CD1c-positive myeloid dendritic cell (primary cell): ENCODE measurements around the gene RIT2.

ENCODE experiments used
- DNase-seq: peaks from one replicate; pipeline ENCODE4 v3.0.0-alpha.2; 2016; ENCODE audit errors: extremely low spot score

The RIT2 gene

DNA sequence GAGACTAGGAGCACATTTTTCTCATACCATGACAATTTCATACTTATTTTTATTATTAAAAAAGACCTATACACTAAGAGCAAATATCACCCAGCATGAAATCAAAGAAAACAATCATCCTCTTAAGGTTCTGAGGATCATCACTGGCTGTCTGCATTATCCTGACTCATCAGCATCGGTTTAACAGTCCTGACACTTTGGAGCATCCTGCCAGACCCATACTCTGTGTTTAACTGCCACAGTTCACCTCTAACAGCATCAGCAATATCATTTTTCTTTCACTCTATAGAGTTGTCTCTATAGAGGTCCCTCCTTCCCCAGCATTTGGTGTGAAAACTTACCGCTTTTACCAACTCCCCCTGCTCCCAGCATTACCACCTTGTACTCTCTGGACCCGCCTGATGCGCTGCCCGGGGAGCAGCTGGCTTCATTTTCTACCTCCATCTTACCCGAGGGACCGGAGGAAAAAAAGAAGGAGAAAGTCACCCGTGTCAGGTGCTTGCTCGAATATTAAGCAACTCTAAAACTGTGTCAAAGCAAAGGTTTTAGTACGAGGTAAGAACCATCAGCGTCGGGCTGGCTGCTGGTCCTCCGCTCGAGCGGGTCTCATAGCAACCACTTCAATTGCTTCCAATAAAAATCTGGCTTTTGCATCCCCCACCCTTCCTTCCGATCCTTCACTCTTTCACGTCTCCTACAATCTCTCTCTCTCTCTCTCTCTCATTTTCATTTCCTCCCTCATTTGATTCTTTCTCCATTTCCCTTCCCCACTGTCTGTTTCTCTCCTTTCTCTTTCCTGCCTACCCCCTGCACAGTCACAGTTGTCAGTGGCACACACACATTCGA lies at the start of gene RIT2:
RIT2 (minus strand) TSS at position 610 of the 846 bp plus-strand sequence.
- DNase-seq, result no peak

- DNase-seq, result no peak
Measured at GRCh38 chr18:43161528-43161927, 46.0 kb upstream of the RIT2 start.

DNA sequence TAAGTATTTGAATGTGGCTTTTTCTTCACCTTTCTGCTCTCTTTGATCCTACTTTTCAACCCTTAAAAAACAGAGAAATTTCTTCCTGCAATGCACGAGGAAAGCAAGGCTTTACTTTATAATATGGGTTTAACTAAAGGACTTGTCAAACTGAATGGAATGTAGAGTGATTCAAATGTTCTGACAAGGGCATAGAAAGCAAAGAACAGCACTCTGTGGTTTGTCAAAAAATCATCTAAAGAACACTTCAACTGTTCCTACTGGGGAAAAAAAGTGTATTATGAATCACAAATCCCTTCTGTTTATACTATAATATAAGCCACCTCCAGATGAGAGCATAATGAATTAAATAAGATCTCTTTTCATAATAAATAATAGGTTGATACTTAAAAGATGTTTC lies 45.0 kb upstream of the RIT2 start:
- DNase-seq, result no peak

- DNase-seq, result no peak
Measured at GRCh38 chr18:43159926-43160325, 44.4 kb upstream of the RIT2 start.

- DNase-seq, result no peak
Measured at GRCh38 chr18:43159086-43159770, 43.7 kb upstream of the RIT2 start.

GRCh38 chr18:43158381-43158780 lies 42.9 kb upstream of the RIT2 start:
- DNase-seq, result no peak

DNA sequence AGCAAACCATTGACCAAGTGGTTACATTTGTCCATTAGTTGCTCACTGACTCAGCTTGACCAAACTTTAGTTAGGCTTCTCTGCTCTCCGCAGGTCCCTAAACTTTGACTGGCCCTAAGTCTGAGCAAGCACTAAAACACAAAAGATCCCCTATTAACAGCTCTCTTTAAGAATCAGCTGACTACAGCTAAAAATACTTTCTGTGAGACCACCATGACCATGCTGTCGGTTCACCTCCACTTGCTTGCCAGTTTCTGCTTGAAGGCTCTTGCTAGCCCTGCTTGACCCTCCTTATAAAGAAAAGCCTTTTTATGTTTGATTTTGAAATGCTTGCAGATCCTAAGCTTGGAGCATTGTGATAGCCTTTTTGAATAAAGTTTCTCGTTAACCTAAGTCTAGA lies 40.4 kb upstream of the RIT2 start:
- no peak for DNase-seq

DNA sequence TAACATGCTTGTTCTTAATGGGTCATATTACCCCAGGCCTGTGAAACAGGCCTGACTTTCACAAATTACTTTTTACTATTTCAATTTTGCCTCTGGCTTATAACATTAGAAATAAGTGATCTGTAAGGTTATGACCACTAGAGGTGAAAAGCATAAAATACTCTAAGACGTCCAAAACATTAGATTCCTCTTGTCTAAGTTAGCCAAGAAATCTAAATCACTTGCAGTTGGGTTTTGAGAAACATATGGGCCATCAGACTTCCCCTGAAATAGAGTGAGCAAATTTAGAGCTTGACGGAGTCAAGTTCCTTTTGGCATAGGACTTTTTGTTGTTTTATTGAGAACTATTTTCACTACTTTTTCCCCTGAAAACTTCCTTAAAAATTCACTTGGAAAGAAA lies 32.7 kb upstream of the RIT2 start:
- DNase-seq, result no peak

DNA sequence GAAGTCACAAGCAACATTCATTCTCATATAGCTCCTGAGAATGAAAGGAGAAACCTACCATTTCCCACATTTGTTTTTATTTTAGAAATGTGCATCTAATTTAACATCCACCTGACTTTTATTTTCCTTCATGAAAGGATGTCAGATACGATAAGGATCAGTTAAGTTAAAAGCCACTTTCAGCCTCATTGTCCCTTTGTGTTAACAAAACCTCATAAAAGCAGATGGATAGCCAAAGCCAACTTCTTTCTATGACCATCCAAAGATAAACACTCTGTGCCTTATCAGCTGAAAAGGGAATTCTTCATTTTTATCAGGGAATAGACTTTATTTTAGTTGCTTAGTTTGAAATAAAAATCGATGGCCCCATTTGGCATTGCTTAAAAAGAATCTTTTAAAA lies 25.7 kb upstream of the RIT2 start:
- no peak for DNase-seq

- no peak for DNase-seq
Measured at GRCh38 chr18:43139288-43139946, 23.9 kb upstream of the RIT2 start.

DNA sequence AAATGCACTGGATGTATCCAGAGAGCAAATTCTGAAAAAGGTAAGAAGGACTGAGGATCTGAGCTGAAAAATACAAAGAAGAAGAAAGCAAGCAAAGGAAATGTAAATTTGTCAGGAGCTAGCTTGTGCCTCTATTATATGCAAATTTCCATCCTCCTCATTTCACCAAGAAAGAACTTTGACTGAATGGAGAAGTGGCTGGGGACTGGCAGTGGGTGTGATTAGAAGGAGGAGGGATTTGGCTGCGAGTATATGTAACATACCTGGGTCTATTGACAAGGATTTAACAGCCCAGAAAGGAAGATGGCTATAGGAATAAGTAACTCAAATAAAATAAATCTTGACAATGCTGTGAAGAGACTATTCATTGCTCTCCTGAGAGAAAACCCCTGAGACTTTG lies 19.4 kb upstream of the RIT2 start:
- no peak for DNase-seq

DNA sequence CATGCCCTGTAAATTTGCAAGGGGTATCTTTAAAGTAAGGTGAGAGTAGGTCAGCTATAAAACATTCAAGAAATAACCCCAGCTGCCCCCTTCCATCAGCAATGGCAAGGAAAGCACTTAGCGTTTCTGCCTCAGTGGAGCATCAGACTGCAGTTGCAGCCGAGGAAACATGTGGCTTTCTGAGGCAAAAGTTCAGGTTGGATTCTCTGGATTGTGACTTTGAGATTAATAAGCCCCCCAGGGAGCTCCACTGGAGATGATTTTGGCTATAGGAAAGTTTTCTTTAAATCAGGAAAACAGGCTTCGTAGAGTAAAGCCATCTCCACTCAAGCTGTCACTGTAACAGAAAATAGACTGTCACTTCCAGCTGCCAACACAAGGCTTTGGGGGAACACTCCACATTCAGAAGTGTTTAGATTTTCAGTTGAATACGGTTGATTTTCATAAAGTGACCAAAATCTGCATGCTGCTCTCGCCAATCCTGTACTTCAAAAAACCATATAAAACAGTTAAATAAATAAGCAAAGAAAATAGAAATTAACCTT lies 15.3 kb upstream of the RIT2 start:
- no peak for DNase-seq

DNA sequence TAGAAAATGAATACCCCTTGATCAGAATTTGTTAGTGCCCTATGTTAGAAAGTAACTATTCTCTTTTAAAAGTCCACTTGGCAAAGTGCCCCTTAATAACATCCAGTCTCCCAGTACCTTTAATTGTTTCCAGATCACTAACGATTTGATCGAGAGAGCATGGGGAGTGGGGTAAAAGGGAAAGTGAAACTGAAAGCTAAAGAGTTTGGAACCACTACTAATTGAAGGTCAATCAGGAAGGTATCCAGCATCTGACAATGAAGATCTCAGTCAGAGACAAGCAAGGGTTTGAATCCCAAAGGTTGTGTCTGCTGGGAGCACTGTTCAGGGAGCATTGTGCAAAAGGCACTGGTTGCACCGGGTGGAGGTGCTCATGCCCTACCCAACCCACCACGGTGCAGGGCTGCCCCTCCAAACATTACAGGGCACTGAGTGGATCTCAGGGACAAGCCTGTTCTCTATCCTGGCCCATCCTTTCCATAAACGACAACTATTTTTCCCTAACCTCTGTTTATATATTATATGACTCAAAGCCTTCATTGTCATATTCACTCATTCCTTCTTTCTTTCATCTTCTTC lies 14.6 kb upstream of the RIT2 start:
- DNase-seq, result no peak

DNA sequence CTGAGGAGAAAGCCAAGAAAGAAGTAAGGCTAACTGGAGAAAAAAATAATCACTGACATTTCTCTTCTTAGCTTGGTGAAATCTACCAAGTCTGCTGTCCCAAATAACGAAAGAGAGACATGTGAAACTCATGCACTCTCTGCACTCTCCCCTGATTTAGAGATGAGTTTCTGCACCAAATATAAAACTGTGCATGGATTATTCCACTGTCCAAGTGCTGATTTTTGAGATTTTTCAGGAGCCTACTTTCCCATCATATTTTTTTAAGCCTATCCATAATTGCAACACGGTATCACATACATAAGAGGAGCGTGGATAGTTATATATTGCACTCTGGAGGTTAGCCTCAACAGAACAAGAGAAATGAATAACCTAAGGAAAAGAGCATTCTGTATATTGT lies 10.0 kb upstream of the RIT2 start:
- no peak for DNase-seq

GRCh38 chr18:43122955-43123354 lies 7.5 kb upstream of the RIT2 start:
- DNase-seq, result no peak

GRCh38 chr18:43116699-43117294 lies 1.3 kb upstream of the RIT2 start:
- no peak for DNase-seq

DNA sequence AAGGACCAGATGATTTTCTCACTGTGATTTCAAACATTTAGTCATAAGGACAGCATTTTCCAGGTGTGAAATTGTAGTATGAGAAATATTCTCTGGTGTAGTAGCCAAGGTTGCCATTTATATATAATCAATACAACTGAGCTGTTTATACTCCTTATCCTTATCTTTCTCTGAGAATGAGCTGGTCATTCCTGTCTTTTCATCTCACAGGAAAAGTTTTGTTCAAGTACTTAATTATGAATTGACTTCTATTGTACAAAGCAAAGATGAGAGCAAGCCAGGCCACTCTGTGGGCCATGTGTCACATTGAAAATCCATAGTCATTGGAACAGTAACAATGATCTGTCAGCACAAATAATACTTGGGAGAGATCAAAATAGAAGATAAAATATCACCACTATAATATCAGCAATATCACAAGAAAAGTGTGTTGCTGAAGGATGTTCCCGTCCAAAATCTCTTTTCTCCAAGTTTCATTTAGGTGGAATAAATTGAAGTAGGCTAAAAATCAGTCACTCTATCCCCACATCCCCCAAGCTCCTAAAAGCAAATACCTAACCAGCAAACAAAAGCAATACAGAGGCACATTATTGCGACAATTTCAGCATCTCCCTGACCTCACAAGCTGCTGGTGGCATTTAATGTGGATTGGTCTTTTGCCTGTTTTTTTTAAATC lies 2.1 kb downstream of the RIT2 start:
- no peak for DNase-seq

- DNase-seq, result no peak
Measured at GRCh38 chr18:43108882-43109281, 6.6 kb downstream of the RIT2 start.

- DNase-seq, result no peak
Measured at GRCh38 chr18:43108469-43108868, 7.0 kb downstream of the RIT2 start.

DNA sequence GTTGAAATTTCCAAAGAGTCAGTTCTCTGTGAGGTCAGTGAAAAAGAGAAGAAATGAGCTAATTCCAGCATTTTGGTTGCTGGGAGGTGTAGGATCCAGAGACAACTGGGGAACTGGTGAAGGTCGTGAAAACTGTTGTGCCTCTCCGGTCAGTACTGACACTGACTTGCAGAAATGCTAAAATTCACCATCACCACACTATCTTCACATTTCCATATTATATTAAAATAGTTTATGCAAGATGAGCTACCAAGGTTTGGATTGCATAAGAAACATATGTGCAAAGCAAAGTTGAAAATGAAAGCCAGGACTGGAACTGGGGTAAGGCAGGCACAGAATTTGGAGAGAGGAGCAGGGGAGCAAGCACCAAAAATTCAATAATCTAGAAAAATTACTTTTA lies 21.8 kb downstream of the RIT2 start:
- no peak for DNase-seq

DNA sequence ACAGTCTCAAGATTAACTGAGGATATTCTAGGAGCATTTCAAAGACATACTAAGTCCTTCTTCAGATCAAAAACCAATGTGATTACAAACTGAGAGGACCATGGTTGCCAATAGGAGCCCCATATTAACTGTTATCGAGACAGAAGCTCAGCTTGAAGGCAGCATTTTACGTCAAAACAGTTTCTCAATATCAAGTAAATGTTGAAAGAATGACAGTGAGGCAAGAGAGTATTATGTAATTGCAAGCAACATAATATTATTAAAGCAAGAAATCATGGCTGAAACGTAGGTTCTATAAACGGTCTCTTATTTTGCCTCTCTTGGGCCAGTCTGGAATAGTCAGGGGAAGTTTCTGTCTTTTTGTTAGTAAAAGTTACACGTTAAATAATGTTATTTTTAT lies 22.9 kb downstream of the RIT2 start:
- DNase-seq, result no peak
